Measurements from ENCODE around the gene NEUROD2.

GRCh38 chr17:39609416-39610025, 1.8 kb upstream of the NEUROD2 start:
- no peak for TF ChIP-seq CTCF (IDR thresholded peaks at IDR 0.05; ENCODE audit: low read depth, low read length)
- TF ChIP-seq POLR2A (IDR thresholded peaks at IDR 0.05; ENCODE audit: extremely low read depth, insufficient read length) = no peak

All from NB4 (cell line).